NCI-H1105 treated with DMSO at 0.1 percent for 48 hours (cell line): Measurements from ENCODE around the gene NPIPA5.
"Not testable (repeated sequence)": the region's sequence is repeated elsewhere in the genome, so short reads cannot be mapped to it uniquely, and the experiment has no call there.

Source experiments
- DNase-seq: peaks from one replicate; lab custom pipeline; 2025; lab: John Stamatoyannopoulos, UW

The NPIPA5 gene

GRCh38 chr16:15389916-15390315 lies 11.8 kb upstream of the NPIPA5 start:
- not testable (repeated sequence) for DNase-seq

GRCh38 chr16:15388060-15388459 lies 10.0 kb upstream of the NPIPA5 start:
- DNase-seq: not testable (repeated sequence)

GRCh38 chr16:15382810-15383209 lies 4.7 kb upstream of the NPIPA5 start:
- not testable (repeated sequence) for DNase-seq

GRCh38 chr16:15357495-15357894 lies 20.6 kb downstream of the NPIPA5 start:
- DNase-seq: not testable (repeated sequence)

- not testable (repeated sequence) for DNase-seq
Observed at GRCh38 chr16:15354846-15355245, 23.2 kb downstream of the NPIPA5 start.

- DNase-seq: not testable (repeated sequence)
Observed at GRCh38 chr16:15352852-15353251, 25.2 kb downstream of the NPIPA5 start.

- DNase-seq: not testable (repeated sequence)
Observed at GRCh38 chr16:15351745-15352144, 26.3 kb downstream of the NPIPA5 start.

- not testable (repeated sequence) for DNase-seq
Observed at GRCh38 chr16:15351251-15351650, 26.8 kb downstream of the NPIPA5 start.

- not testable (repeated sequence) for DNase-seq
Observed at GRCh38 chr16:15348721-15349120, 29.4 kb downstream of the NPIPA5 start.

GRCh38 chr16:15342337-15342736 lies 35.8 kb downstream of the NPIPA5 start:
- DNase-seq: not testable (repeated sequence)

- not testable (repeated sequence) for DNase-seq
Observed at GRCh38 chr16:15338986-15339385, 39.1 kb downstream of the NPIPA5 start.

- not testable (repeated sequence) for DNase-seq
Observed at GRCh38 chr16:15337974-15338605, 40.0 kb downstream of the NPIPA5 start.

GRCh38 chr16:15335609-15336008 lies 42.5 kb downstream of the NPIPA5 start:
- not testable (repeated sequence) for DNase-seq

- not testable (repeated sequence) for DNase-seq
Observed at GRCh38 chr16:15333969-15334368, 44.1 kb downstream of the NPIPA5 start.

GRCh38 chr16:15330978-15331377 lies 47.1 kb downstream of the NPIPA5 start:
- not testable (repeated sequence) for DNase-seq

- not testable (repeated sequence) for DNase-seq
Observed at GRCh38 chr16:15324954-15325353, 53.1 kb downstream of the NPIPA5 start.

GRCh38 chr16:15323373-15323772 lies 54.7 kb downstream of the NPIPA5 start:
- not testable (repeated sequence) for DNase-seq

GRCh38 chr16:15321221-15321620 lies 56.9 kb downstream of the NPIPA5 start:
- DNase-seq: not testable (repeated sequence)

GRCh38 chr16:15314562-15314961 lies 63.5 kb downstream of the NPIPA5 start:
- not testable (repeated sequence) for DNase-seq
